ENCODE data around the gene GPR146. TPM values are rescaled to one million over a fixed set of nuclear protein-coding genes. Genes with fewer than 3 reads are reported as not detected.

Gene GPR146
- total and polyA plus RNA-seq, 9 of the 15 experiments (the other 6 are each of a cell fraction or from before 2014, with no cell fraction given), result 0.22 to 3.6 (median 0.64) TPM; not detected in 2

- TF ChIP-seq ZNF444 (CRISPR knock-in tag; IDR thresholded peaks at IDR 0.05), result no peak
- TF ChIP-seq SLC30A9 (CRISPR knock-in tag; IDR thresholded peaks at IDR 0.05), result no peak
- no peak for TF ChIP-seq XRCC4 (IDR thresholded peaks at IDR 0.05; ENCODE audit: extremely low read depth, insufficient read depth, insufficient read length)
- no peak for TF ChIP-seq TBP (optimal IDR thresholded peaks at IDR 0.05; ENCODE audit: low read depth, low read length)
- no peak for TF ChIP-seq HNRNPK (IDR thresholded peaks at IDR 0.05; ENCODE audit: low read depth, low read length, poor library complexity, severe bottlenecking)
- TF ChIP-seq MNT (conservative IDR thresholded peaks at IDR 0.05), result no peak; a peak in 1 of 4 replicates
- TF ChIP-seq BRD9 (IDR thresholded peaks at IDR 0.05; ENCODE audit: low read depth, partially characterized antibody), result no peak
- TF ChIP-seq PTRF (tag; IDR thresholded peaks at IDR 0.05), result no peak
- TF ChIP-seq ZNF274 (IDR thresholded peaks at IDR 0.05; ENCODE audit: borderline replicate concordance, low read depth, low read length), result no peak
- peak; percentile 81 for TF ChIP-seq MGA (IDR thresholded peaks at IDR 0.05)
- TF ChIP-seq, protein P1, sequence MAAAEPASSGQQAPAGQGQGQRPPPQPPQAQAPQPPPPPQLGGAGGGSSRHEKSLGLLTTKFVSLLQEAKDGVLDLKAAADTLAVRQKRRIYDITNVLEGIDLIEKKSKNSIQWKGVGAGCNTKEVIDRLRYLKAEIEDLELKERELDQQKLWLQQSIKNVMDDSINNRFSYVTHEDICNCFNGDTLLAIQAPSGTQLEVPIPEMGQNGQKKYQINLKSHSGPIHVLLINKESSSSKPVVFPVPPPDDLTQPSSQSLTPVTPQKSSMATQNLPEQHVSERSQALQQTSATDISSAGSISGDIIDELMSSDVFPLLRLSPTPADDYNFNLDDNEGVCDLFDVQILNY (CRISPR knock-in tag; IDR thresholded peaks at IDR 0.05), result no peak
- TF ChIP-seq NR3C1 (CRISPR knock-in tag; IDR thresholded peaks at IDR 0.05), result peak; percentile 71; the same call in 1 of the 2 replicates
- peak; percentile 22; the same call in 1 of the 2 replicates for TF ChIP-seq ZBTB7A (IDR thresholded peaks at IDR 0.05; ENCODE audit: borderline replicate concordance, control insufficient read depth, low read depth, low read length)
These were observed 16.9 kb upstream of the GPR146 start (continued) for GRCh38 chr7:1027242-1028043.
